ENCODE measurements around the gene PDE4D. TPM values are rescaled to one million over a fixed set of nuclear protein-coding genes. Genes with fewer than 3 reads are reported as not detected.

The PDE4D gene
- total and polyA plus RNA-seq, 2 of the 4 experiments (the other 2 are of a cell fraction) = 1.4 to 7.9 TPM

DNA sequence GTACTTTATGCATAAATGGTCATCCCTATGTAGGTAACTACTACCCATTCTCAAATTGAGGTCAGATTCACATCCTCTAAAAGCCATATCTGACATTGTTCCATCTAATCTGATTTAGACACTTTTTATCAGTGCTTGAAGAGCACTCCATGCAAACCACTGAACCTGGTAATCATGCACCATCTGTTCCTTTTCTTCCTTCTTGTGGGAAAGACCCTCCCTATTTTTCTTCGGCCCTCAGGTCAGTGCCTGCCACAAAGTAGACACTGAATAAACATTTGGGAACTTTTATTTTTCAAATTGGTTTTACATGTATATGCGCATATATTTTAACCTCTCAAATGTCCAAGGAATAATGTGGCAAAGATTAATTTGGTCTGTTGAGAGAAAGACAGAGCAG lies 26.0 kb upstream of the PDE4D start:
- no TSS peak for BruUV-seq (replicated peaks)

More for the DNA sequence above, 26.0 kb upstream of the PDE4D start:
- ChIA-PET CTCF (interaction anchor here (0.6 to 1.2 kb wide), 2 partner anchors 106 to 421 kb away, joined by 4 to 5 read pairs; no protein-coding TSS in a partner anchor), POLR2A (ENCODE audit: unreplicated experiment) (no interaction called here)
- no peak overlapping the region for H2AK5ac ChIP-seq (ENCODE audit: low read depth, low read length)
- no peaks in the 10 kb centered on the region for H3K27me3 ChIP-seq (ENCODE audit: control insufficient read depth, insufficient read depth, low read length)
- no peak for DNase-seq
- dilution Hi-C loops (cut with HindIII; ENCODE audit: low sequenced_read_pairs, unreplicated experiment) = no loop called here
- no peak overlapping the region for H3K14ac ChIP-seq (replicated peaks; ENCODE audit: low read depth, low read length)
- in situ Hi-C loops (cut with MboI; ENCODE audit: low sequenced_read_pairs) = no loop called here
- H2AFZ ChIP-seq (replicated peaks; ENCODE audit: low read length, poor library complexity) = no peak overlapping the region
- H4K8ac ChIP-seq (ENCODE audit: low read depth in 2 of 2, low read length in 2 of 2) = no peak overlapping the region
- H3K56ac ChIP-seq (ENCODE audit: extremely low read depth, insufficient read depth, low read length) = no peak overlapping the region
- WGBS, 2 experiments (ENCODE audit: extremely low coverage in 2 of 2, insufficient read length in 1 of 2) = no CpG with 5 or more reads among the region's 2 CpGs
- H3K18ac ChIP-seq (ENCODE audit: low read depth, low read length) = no peak overlapping the region
- no peak for ATAC-seq (ENCODE audit: low read depth)
- no peak overlapping the region for H4K91ac ChIP-seq (ENCODE audit: insufficient read depth, low read depth, low read length)
- intact Hi-C loops (cut with micrococcal nuclease) = no loop called here
- no peak overlapping the region for H3K4ac ChIP-seq (ENCODE audit: low read depth, low read length)
- no peak overlapping the region for H3K4me2 ChIP-seq (ENCODE audit: low read depth, low read length)
- H3K23ac ChIP-seq (ENCODE audit: low read depth, low read length) = no peak overlapping the region
- no peak overlapping the region for H2AK9ac ChIP-seq (replicated peaks; ENCODE audit: low read depth, low read length, poor library complexity)
- H2BK15ac ChIP-seq (ENCODE audit: low read depth, low read length) = no peak overlapping the region
- no peaks in the 10 kb centered on the region for H3K36me3 ChIP-seq (ENCODE audit: control insufficient read depth, insufficient read depth, low read length)
- H3K4me3 ChIP-seq (ENCODE audit: insufficient read depth, low read depth, low read length) = no peak overlapping the region
- no peaks in the 10 kb centered on the region for H3K9me3 ChIP-seq (ENCODE audit: control insufficient read depth, insufficient read depth, low read length)
- no peak overlapping the region for H2BK20ac ChIP-seq (ENCODE audit: low read depth, low read length)
- H2BK5ac ChIP-seq (ENCODE audit: low read depth, low read length, poor library complexity, severe bottlenecking) = no peak overlapping the region
- no peak overlapping the region for H3K9ac ChIP-seq (ENCODE audit: low read depth, low read length)
- no peak overlapping the region for H3K27ac ChIP-seq (ENCODE audit: insufficient read depth, low read length)
- no peaks in the 10 kb centered on the region for H3K9me1 ChIP-seq (ENCODE audit: insufficient read depth, low read length)
- H4K5ac ChIP-seq (ENCODE audit: low read depth, low read length) = no peak overlapping the region
- H4K20me1 ChIP-seq (ENCODE audit: insufficient read depth, low read length) = no peaks in the 10 kb centered on the region
- no peak overlapping the region for H2BK120ac ChIP-seq (ENCODE audit: low read depth, low read length)
- H3K4me1 ChIP-seq (ENCODE audit: control insufficient read depth, insufficient read depth, low read length) = no peaks in the 10 kb centered on the region
- TF ChIP-seq, protein P1, sequence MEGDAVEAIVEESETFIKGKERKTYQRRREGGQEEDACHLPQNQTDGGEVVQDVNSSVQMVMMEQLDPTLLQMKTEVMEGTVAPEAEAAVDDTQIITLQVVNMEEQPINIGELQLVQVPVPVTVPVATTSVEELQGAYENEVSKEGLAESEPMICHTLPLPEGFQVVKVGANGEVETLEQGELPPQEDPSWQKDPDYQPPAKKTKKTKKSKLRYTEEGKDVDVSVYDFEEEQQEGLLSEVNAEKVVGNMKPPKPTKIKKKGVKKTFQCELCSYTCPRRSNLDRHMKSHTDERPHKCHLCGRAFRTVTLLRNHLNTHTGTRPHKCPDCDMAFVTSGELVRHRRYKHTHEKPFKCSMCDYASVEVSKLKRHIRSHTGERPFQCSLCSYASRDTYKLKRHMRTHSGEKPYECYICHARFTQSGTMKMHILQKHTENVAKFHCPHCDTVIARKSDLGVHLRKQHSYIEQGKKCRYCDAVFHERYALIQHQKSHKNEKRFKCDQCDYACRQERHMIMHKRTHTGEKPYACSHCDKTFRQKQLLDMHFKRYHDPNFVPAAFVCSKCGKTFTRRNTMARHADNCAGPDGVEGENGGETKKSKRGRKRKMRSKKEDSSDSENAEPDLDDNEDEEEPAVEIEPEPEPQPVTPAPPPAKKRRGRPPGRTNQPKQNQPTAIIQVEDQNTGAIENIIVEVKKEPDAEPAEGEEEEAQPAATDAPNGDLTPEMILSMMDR (conservative IDR thresholded peaks at IDR 0.05; ENCODE audit: low read depth, low read length) = no peak
- no peak for TF ChIP-seq MXI1 (IDR thresholded peaks at IDR 0.05; ENCODE audit: borderline replicate concordance, low read depth, low read length)
- TF ChIP-seq POLR2A (IDR thresholded peaks at IDR 0.05; ENCODE audit: low read depth, low read length) = no peak
- TF ChIP-seq CHD1 (IDR thresholded peaks at IDR 0.05; ENCODE audit: low read depth, low read length) = no peak
- TF ChIP-seq MAFK (IDR thresholded peaks at IDR 0.05; ENCODE audit: low read depth, low read length) = no peak
- TF ChIP-seq, protein P2, sequence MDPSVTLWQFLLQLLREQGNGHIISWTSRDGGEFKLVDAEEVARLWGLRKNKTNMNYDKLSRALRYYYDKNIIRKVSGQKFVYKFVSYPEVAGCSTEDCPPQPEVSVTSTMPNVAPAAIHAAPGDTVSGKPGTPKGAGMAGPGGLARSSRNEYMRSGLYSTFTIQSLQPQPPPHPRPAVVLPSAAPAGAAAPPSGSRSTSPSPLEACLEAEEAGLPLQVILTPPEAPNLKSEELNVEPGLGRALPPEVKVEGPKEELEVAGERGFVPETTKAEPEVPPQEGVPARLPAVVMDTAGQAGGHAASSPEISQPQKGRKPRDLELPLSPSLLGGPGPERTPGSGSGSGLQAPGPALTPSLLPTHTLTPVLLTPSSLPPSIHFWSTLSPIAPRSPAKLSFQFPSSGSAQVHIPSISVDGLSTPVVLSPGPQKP (IDR thresholded peaks at IDR 0.05; ENCODE audit: borderline replicate concordance, low read depth, low read length) = no peak
- no peak for TF ChIP-seq SMC3 (IDR thresholded peaks at IDR 0.05; ENCODE audit: low read depth, low read length)
- no peak for TF ChIP-seq CEBPB (IDR thresholded peaks at IDR 0.05; ENCODE audit: low read depth, low read length)
- no peak for TF ChIP-seq MAZ (IDR thresholded peaks at IDR 0.05; ENCODE audit: borderline replicate concordance, low read depth, low read length)
- no peak for TF ChIP-seq NFE2L2 (IDR thresholded peaks at IDR 0.05; ENCODE audit: low read depth, low read length)
- TF ChIP-seq, protein P3, sequence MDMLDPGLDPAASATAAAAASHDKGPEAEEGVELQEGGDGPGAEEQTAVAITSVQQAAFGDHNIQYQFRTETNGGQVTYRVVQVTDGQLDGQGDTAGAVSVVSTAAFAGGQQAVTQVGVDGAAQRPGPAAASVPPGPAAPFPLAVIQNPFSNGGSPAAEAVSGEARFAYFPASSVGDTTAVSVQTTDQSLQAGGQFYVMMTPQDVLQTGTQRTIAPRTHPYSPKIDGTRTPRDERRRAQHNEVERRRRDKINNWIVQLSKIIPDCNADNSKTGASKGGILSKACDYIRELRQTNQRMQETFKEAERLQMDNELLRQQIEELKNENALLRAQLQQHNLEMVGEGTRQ (IDR thresholded peaks at IDR 0.05; ENCODE audit: low read depth, low read length) = no peak
- no peak for TF ChIP-seq RAD21 (IDR thresholded peaks at IDR 0.05; ENCODE audit: low read length)
- TF ChIP-seq RFX5 (IDR thresholded peaks at IDR 0.05; ENCODE audit: low read depth, low read length) = no peak
- TF ChIP-seq FOS (IDR thresholded peaks at IDR 0.05; ENCODE audit: low read depth, low read length) = no peak
- TF ChIP-seq RCOR1 (IDR thresholded peaks at IDR 0.05; ENCODE audit: insufficient replicate concordance, low read length) = no peak
- no peak for TF ChIP-seq BHLHE40 (IDR thresholded peaks at IDR 0.05; ENCODE audit: low read depth, low read length)
- no peaks in the 10 kb centered on the region for H3K79me1 ChIP-seq (ENCODE audit: low read depth in 1 of 2, low read length in 2 of 2)

Data from IMR-90 (cell line).